Transverse colon (tissue), 4 donors: ENCODE measurements around the gene CMTR1. TPM values are rescaled to one million over a fixed set of nuclear protein-coding genes. Genes with fewer than 3 reads are reported as not detected.

Experiments used
- DNase-seq: peaks from one replicate; pipeline ENCODE4 v3.0.0-alpha.2; 2019
- H3K27ac ChIP-seq, 4 donors: fragments of 200-600 bp; sonication (generic); 2 replicates each; pipeline ENCODE4 v1.5.1; 2016 to 2018; ENCODE audit warnings: inconsistent platforms in 4 of 4
- H3K27me3 ChIP-seq: fragments of 200-600 bp; sonication (generic); 2 replicates; pipeline ENCODE4 v1.5.1; 2017; ENCODE audit warnings: inconsistent platforms
- H3K36me3 ChIP-seq, 4 donors: fragments of 200-600 bp; sonication (generic); 2 replicates each; pipeline ENCODE4 v1.5.1; 2017 to 2019; ENCODE audit warnings: inconsistent platforms in 4 of 4
- H3K4me1 ChIP-seq, 4 donors: fragments of 200-600 bp; sonication (generic); 2 replicates each; pipeline ENCODE4 v1.5.1; 2017 to 2020; ENCODE audit warnings: inconsistent platforms in 4 of 4
- H3K4me3 ChIP-seq, 4 donors: fragments of 200-600 bp; sonication (generic); 1 replicate in 1 of 4; 2 replicates in 3 of 4; pipeline versions ENCODE4 v1.5.1 to v1.6.1; 2017 to 2019; ENCODE audit warnings: inconsistent platforms in 4 of 4
- H3K9me3 ChIP-seq, 2 donors: fragments of 200-600 bp; sonication (generic); 2 replicates each; pipeline ENCODE4 v1.5.1; 2017 to 2019; ENCODE audit warnings: inconsistent platforms in 2 of 2
- CTCF ChIP-seq, 5 experiments: fragments of 200-600 bp in 3 of 5; fragments of 450-650 bp in 2 of 5; sonication (generic) in 3 of 5; IDR thresholded peaks; 1 replicate in 2 of 5; 2 replicates in 3 of 5; pipeline ENCODE4 v1.5.1; 2016 to 2017; ENCODE audit warnings: antibody characterized with exemption in 5 of 5, inconsistent platforms in 3 of 5, mild to moderate bottlenecking in 2 of 5, moderate library complexity in 1 of 5
- EP300 ChIP-seq: sonication (generic); formaldehyde crosslinking; IDR thresholded peaks from one replicate; pipeline ENCODE4 v1.6.1; 2017; ENCODE audit warnings: antibody characterized with exemption, low read depth
- POLR2A ChIP-seq: fragments of 450-650 bp; IDR thresholded peaks from one replicate; pipeline ENCODE4 v1.6.1; 2016; ENCODE audit warnings: antibody characterized with exemption, mild to moderate bottlenecking, moderate library complexity
- POLR2AphosphoS5 ChIP-seq, 3 donors: sonication (generic); formaldehyde crosslinking; IDR thresholded peaks; one replicate each; pipeline ENCODE4 v1.6.1; 2016; ENCODE audit warnings: antibody characterized with exemption in 3 of 3
- WGBS, 2 donors: methylation state at CpG; one replicate each; pipeline ENCODE4 v1.1.5; 2018; ENCODE audit warnings: low coverage in 1 of 2; 5-methylcytosine and 5-hydroxymethylcytosine counted together
- in situ Hi-C, 4 donors: fragments of 200-750 bp; cut with MboI; loops; one replicate each; pipeline versions ENCODE4 v1.15.0 to v1.15.1; 2017; ENCODE audit warnings: low sequenced_read_pairs in 3 of 4, low pct_ligation_motif_present in 1 of 4, low pct_unique_long_range_greater_than_20kb in 1 of 4
- intact Hi-C: fragments of 100-400 bp; cut with DNase I; formaldehyde crosslinking; loops from one replicate; pipeline ENCODE4 v1.15.1; 2023; ENCODE audit warnings: low total_unique reads
- total RNA-seq, 4 donors: library from RNA; depleted of rRNA; stranded (reverse); fragments of >200 nt; gene quantifications; one replicate each; pipeline ENCODE4 v1.1.0, GENCODE V29; 2016

Gene CMTR1
- total RNA-seq, 4 donors from 2014 or later: 16.5 to 40.6 (median 24.9) TPM

- in situ Hi-C loops (no loop called here), intact Hi-C loops (loop anchor here (10.0 kb wide), 1 partner anchor 81 kb away; no protein-coding TSS in a partner anchor)
- Histone ChIP-seq H3K4me3 (no peak overlapping the region), H3K36me3 (peaks cover 0 to 4% (median under 1%) of the 10 kb centered on the region in 4 donors), H3K27me3 (no peaks in the 10 kb centered on the region), H3K4me1 (no peaks in the 10 kb centered on the region), H3K27ac (no peak overlapping the region), H3K9me3 (no peaks in the 10 kb centered on the region)
- peak; percentile 55 for DNase-seq
- peak; percentile 56 to 79 (median 66) for TF ChIP-seq CTCF (IDR thresholded peaks at IDR 0.05)
- no peak for TF ChIP-seq POLR2A
- TF ChIP-seq POLR2AphosphoS5 (IDR thresholded peaks at IDR 0.05): no peak
- TF ChIP-seq EP300: no peak
- 10 to 49% methylated on average over 9 to 20 of the region's 20 CpGs for WGBS, 2 donors
These were observed 51.1 kb downstream of the CMTR1 start for GRCh38 chr6:37483917-37484785.

- Histone ChIP-seq H3K4me3 (no peak overlapping the region), H3K27ac (no peak overlapping the region), H3K36me3 (no peaks in the 10 kb centered on the region), H3K9me3 (no peaks in the 10 kb centered on the region), H3K27me3 (no peaks in the 10 kb centered on the region), H3K4me1 (peaks cover 0 to 1% (median 0%) of the 10 kb centered on the region in 4 donors)
- in situ Hi-C loops: no loop called here
- WGBS, 2 donors: 96% methylated on average over 7 of the region's 7 CpGs; no CpG with 5 or more reads in 1 of the 2 donors
- no peak for TF ChIP-seq POLR2A
- TF ChIP-seq POLR2AphosphoS5 (IDR thresholded peaks at IDR 0.05): no peak
- no peak for TF ChIP-seq CTCF (IDR thresholded peaks at IDR 0.05)
- no peak for DNase-seq
- intact Hi-C loops: loop anchor here (10.0 kb wide), 1 partner anchor 80 kb away; no protein-coding TSS in a partner anchor
These were observed 51.8 kb downstream of the CMTR1 start for GRCh38 chr6:37484786-37485170.

- TF ChIP-seq CTCF (IDR thresholded peaks at IDR 0.05) (no peak), POLR2AphosphoS5 (IDR thresholded peaks at IDR 0.05) (no peak), POLR2A (no peak), EP300 (no peak)
- no peak overlapping the region for H3K27ac ChIP-seq
- no peak for DNase-seq
- no peaks in the 10 kb centered on the region for H3K9me3 ChIP-seq
- intact Hi-C loops: loop anchor here (10.0 kb wide), 1 partner anchor 80 kb away; no protein-coding TSS in a partner anchor
- no peaks in the 10 kb centered on the region for H3K36me3 ChIP-seq
- no peaks in the 10 kb centered on the region for H3K27me3 ChIP-seq
- WGBS, 2 donors: 50 to 81% methylated on average over 2 to 8 of the region's 10 CpGs
- peaks cover 0 to 5% (median 0%) of the 10 kb centered on the region in 4 donors for H3K4me1 ChIP-seq
- in situ Hi-C loops: no loop called here
- H3K4me3 ChIP-seq: no peak overlapping the region
These were observed 52.3 kb downstream of the CMTR1 start for GRCh38 chr6:37485291-37485702.

GRCh38 chr6:37486121-37486839, 53.3 kb downstream of the CMTR1 start:
- Histone ChIP-seq H3K4me3 (no peak overlapping the region), H3K27ac (no peak overlapping the region), H3K27me3 (no peaks in the 10 kb centered on the region), H3K9me3 (no peaks in the 10 kb centered on the region), H3K36me3 (no peaks in the 10 kb centered on the region), H3K4me1 (peaks cover 0 to 7% (median 0%) of the 10 kb centered on the region in 4 donors)
- WGBS, 2 donors: 87% methylated on average over 8 of the region's 8 CpGs; no CpG with 5 or more reads in 1 of the 2 donors
- intact Hi-C loops (loop anchor here (10.0 kb wide), 1 partner anchor 79 kb away; no protein-coding TSS in a partner anchor), in situ Hi-C loops (no loop called here)
- TF ChIP-seq POLR2AphosphoS5 (IDR thresholded peaks at IDR 0.05) (no peak), EP300 (no peak)
- no peak for DNase-seq
